Astrocyte of the spinal cord (primary cell): ENCODE results near the gene ZCWPW1.
"Not testable (repeated sequence)": the region's sequence is repeated elsewhere in the genome, so short reads cannot be mapped to it uniquely, and the experiment has no call there.

ENCODE experiments used
- DNase-seq: peaks from one replicate; pipeline ENCODE4 v3.0.0; 2011; ENCODE audit warnings: low read depth, low spot score
- H3K4me3 ChIP-seq: 2 replicates; pipeline ENCODE4 v1.5.1; 2011; ENCODE audit warnings: low read depth, mild to moderate bottlenecking, low read length, moderate library complexity
- in situ Hi-C: cut with HindIII; loops from 2 replicates; pipeline ENCODE4 v1.10.0; 2017; ENCODE audit warnings: low sequenced_read_pairs
- TF ChIP-seq, protein P1 (sequence below): IDR thresholded peaks from 2 replicates; pipeline ENCODE4 v1.5.1; 2012; ENCODE audit warnings: low read depth, mild to moderate bottlenecking, low read length, inconsistent platforms

Gene ZCWPW1

DNA sequence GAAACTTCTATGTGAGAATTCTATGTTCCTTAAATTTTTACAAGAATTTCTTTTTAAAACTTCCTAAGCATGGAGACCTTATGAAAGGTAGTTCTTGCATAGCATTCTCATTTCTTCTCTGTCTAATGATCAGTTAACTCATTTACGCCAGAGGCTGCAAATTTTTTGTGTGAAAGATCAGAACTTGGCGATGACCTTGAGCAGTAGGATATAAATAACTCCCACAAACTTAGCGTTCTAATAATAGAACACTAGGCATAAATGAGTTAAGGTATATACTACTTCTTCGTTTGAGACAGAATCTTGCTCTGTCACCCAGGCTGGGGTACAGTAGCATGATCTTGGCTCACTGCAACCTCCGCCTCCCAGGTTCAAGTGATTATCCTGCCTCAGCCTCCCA lies 41.6 kb downstream of the ZCWPW1 start:
- in situ Hi-C loops: no loop called here
- TF ChIP-seq, protein P1, sequence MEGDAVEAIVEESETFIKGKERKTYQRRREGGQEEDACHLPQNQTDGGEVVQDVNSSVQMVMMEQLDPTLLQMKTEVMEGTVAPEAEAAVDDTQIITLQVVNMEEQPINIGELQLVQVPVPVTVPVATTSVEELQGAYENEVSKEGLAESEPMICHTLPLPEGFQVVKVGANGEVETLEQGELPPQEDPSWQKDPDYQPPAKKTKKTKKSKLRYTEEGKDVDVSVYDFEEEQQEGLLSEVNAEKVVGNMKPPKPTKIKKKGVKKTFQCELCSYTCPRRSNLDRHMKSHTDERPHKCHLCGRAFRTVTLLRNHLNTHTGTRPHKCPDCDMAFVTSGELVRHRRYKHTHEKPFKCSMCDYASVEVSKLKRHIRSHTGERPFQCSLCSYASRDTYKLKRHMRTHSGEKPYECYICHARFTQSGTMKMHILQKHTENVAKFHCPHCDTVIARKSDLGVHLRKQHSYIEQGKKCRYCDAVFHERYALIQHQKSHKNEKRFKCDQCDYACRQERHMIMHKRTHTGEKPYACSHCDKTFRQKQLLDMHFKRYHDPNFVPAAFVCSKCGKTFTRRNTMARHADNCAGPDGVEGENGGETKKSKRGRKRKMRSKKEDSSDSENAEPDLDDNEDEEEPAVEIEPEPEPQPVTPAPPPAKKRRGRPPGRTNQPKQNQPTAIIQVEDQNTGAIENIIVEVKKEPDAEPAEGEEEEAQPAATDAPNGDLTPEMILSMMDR: no peak
- DNase-seq: no peak
- H3K4me3 ChIP-seq: no peak overlapping the region

DNA sequence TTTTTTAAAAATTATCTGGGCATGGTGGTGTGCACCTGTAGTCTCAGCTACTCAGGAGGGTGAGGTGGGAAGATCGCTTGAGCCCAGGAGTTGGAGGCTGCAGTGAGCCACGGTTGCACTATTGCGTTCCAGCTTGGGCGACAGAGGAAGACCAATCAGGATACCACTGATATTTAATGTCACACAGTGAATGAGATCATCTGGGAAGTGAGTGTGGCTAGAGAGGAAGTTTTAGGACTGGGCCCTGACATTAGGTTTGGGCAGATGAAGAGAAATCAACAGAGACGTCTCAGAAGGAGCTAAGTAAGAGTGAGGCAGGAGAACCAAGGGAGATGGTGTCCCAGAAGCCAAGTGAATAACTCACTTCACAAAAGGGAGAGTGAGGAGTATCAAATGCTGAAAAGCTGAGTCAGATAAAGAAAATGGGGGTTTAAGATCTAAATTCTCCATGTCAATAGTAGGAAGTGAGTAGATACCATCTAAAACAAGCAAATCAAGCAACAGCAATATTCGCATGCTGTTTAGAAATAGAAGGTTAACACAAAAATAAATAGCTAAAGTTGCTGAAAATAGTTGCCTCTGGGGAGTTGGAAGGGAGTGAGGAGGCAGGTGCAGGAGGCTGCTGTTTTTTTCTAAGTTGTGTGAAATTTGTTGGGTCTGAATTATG lies 43.7 kb downstream of the ZCWPW1 start:
- H3K4me3 ChIP-seq: no peak overlapping the region
- DNase-seq: no peak
- TF ChIP-seq, protein P1: no peak
- in situ Hi-C loops: no loop called here

DNA sequence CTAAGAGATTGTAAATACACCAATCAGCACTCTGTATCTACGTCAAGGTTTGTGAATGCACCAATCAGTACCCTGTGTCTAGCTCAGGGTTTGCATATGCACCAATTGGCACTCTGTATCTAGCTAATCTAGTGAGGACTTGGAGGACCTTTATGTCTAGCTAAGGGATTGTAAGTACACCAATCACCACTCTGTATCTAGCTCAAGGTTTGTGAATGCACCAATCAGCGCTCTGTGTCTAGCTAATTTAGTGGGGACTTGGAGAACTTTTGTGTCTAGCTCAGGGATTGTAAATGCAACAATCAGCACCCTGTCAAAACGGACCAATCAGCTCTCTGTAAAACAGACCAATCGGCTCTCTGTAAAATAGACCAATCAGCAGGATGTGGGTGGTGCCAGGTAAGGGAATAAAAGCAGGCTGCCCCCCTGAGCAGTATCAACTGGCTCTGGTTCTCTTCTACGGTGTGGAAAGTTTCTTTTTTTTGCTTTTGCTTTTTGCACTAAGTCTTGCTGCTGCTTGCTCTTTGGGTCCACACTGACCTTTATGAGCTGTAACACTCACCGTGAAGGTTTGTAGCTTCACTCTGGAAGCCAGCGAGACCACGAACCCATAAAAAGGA lies 46.2 kb downstream of the ZCWPW1 start:
- H3K4me3 ChIP-seq, DNase-seq, in situ Hi-C loops: not testable (repeated sequence)

DNA sequence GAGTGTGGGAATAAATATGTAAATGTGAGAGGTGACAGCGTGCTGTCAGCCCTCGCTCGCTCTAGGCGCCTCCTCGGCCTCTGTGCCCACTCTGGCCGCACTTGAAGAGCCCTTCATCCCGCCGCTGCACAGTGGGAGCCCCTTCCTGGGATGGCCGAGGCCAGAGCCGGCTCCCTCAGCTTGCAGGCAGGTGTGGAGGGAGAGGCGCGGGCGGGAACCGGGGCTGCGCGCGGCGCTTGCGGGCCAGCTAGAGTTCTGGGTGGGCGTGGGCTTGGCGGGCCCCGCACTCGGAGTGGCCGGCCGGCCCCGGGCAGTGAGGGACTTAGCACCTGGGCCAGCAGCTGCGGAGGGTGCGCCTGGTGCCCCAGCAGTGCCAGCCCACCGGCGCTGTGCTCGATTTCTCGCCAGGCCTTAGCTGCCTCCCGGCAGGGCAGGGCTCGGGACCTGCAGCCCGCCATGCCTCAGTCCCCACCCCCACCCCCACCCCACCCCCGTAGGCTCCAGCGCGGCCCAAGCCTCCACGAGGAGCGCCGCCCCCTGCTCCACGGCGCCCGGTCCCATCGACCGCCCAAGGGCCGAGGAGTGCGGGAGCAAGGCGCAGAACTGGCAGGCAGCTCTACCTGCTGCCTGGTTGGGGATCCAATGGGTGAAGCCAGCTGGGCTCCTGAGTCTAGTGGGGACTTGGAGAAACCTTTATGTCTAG lies 46.8 kb downstream of the ZCWPW1 start:
- DNase-seq, H3K4me3 ChIP-seq, in situ Hi-C loops: not testable (repeated sequence)

DNA sequence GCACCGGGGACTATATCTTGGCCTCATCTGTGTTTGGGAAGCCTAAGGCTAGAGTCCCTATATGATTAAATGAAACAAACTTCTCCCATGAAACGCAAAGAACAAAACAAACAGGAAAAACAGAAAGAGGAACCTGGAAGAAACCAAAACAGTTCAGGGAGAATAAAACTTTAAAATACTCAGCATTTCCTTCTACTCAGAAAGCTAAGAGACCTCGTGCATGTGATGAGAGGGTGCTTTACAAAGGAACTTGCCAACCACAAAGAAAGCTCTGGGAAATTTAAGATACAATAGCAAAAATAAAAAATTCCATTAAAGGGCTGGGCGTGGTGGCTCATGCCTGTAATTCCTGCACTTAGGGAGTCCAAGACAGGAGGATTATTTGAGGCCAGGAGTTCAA lies 48.3 kb downstream of the ZCWPW1 start:
- no peak for DNase-seq
- no peak overlapping the region for H3K4me3 ChIP-seq
- in situ Hi-C loops: no loop called here
- TF ChIP-seq, protein P1: no peak

DNA sequence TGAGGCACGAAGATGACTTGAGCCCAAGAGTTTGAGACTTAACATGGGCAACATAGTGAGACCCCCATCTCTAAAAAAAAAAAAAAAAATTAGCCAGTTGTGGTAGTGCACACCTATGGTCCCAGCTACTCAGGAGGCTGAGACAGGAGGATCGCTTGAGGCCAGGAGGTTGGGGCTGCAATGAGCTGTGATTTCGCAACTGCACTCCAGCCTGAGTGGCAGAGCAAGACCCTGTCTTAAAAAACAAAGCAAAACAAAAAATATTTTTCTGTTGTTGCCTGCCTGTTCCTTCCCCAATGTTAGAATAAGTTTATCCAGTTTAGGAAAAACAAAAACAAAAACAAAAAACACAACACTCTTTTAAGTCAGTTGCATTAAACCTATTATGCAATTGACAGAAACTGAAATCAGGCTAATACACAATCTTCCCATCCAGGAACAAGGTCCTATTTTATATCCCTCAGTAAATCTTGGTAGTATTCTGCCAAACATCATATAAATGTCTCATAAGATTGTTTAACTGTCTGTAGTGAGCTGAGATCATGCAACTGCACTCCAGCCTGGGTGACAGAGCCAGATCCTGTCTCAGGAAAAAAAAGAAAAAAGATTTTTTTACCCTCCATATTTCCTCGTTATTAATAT lies 50.3 kb downstream of the ZCWPW1 start:
- in situ Hi-C loops: no loop called here
- TF ChIP-seq, protein P1: no peak
- no peak overlapping the region for H3K4me3 ChIP-seq
- DNase-seq: no peak

DNA sequence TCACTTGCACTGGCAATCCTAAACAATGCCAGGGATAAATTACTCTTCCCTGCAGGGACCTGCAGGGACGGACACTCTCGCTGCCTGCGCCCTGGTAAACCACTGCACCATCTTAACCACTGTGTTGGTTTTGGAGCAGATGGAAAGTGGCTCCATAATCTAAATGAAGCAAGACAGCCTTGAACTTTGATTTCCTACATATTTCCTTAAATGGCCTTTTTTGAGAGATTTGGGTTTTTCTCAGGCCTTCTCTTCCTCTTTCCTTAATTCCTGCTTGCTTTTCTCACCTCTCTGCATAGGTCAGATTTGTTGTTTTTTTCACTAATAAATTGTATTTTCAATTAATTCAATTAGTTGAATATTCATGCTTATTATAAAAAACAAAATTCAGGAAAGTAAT lies 52.4 kb downstream of the ZCWPW1 start:
- H3K4me3 ChIP-seq: no peak overlapping the region
- TF ChIP-seq, protein P1: no peak
- in situ Hi-C loops: no loop called here
- no peak for DNase-seq
